Measurements from ENCODE around the gene IKZF3. TPM values are rescaled to one million over a fixed set of nuclear protein-coding genes. Genes with fewer than 3 reads are reported as not detected.

The IKZF3 gene
- total RNA-seq, 1 experiment from 2014 or later, result 0.81 TPM

GRCh38 chr17:39841134-39841683 lies 22.9 kb downstream of the IKZF3 start:
- ATAC-seq (no peak), DNase-seq (ENCODE audit: low spot score) (no peak)
- Mint-ChIP-seq H3K9me3 (peaks cover 10% of the 10 kb centered on the region), H3K36me3 (no peaks in the 10 kb centered on the region), H3K27me3 (ENCODE audit: low read depth) (no peaks in the 10 kb centered on the region; the same call in 1 of the 2 replicates), H3K4me3 (no peak overlapping the region), H3K4me1 (no peaks in the 10 kb centered on the region), H3K27ac (no peak overlapping the region)
- no peak for TF ChIP-seq RELA (CRISPR knock-in tag; IDR thresholded peaks at IDR 0.05; ENCODE audit: borderline replicate concordance)
- no peak for TF ChIP-seq ZNF423 (CRISPR knock-in tag; IDR thresholded peaks at IDR 0.05)
- no peak for TF ChIP-seq ZNF138 (CRISPR knock-in tag; conservative IDR thresholded peaks at IDR 0.05)
- no peak for TF ChIP-seq ELF4 (CRISPR knock-in tag; IDR thresholded peaks at IDR 0.05; ENCODE audit: low read depth)
- no peak for TF ChIP-seq AR (CRISPR knock-in tag; IDR thresholded peaks at IDR 0.05)
- TF ChIP-seq ATF1 (CRISPR knock-in tag; IDR thresholded peaks at IDR 0.05), result no peak
- TF ChIP-seq TP53 (CRISPR knock-in tag; IDR thresholded peaks at IDR 0.05), result no peak
- TF ChIP-seq ZNF219 (CRISPR knock-in tag; IDR thresholded peaks at IDR 0.05; ENCODE audit: borderline replicate concordance), result no peak
- TF ChIP-seq E2F5 (CRISPR knock-in tag; IDR thresholded peaks at IDR 0.05), result no peak
- no peak for TF ChIP-seq KAT7 (CRISPR knock-in tag; IDR thresholded peaks at IDR 0.05; ENCODE audit: borderline replicate concordance)
- no peak for TF ChIP-seq NFE2L1 (CRISPR knock-in tag; IDR thresholded peaks at IDR 0.05)
- no peak for TF ChIP-seq USF1 (CRISPR knock-in tag; IDR thresholded peaks at IDR 0.05)
- no peak for TF ChIP-seq STAT6 (CRISPR knock-in tag; conservative IDR thresholded peaks at IDR 0.05; ENCODE audit: low read depth)
- no peak for TF ChIP-seq GTF2I (CRISPR knock-in tag; conservative IDR thresholded peaks at IDR 0.05)
- TF ChIP-seq CREM (CRISPR knock-in tag; IDR thresholded peaks at IDR 0.05), result no peak
- TF ChIP-seq FOXK1 (CRISPR knock-in tag; IDR thresholded peaks at IDR 0.05), result no peak
- no peak for TF ChIP-seq NR1H2 (CRISPR knock-in tag; IDR thresholded peaks at IDR 0.05)
- ChIA-PET POLR2A (interaction anchor here (0.6 kb wide), 1 partner anchor 86 kb away, joined by 4 read pairs; the partner anchor contains the start of gene ORMDL3), CTCF (no interaction called here)

GRCh38 chr17:39838784-39839183 lies 25.3 kb downstream of the IKZF3 start:
- Mint-ChIP-seq H3K4me1 (no peaks in the 10 kb centered on the region), H3K27me3 (ENCODE audit: low read depth) (no peaks in the 10 kb centered on the region; the same call in none of the 2 replicates), H3K9me3 (peaks cover 19% of the 10 kb centered on the region), H3K36me3 (no peaks in the 10 kb centered on the region), H3K4me3 (no peak overlapping the region), H3K27ac (no peak overlapping the region)
- CTCF ChIA-PET, result no interaction called here
- DNase-seq (ENCODE audit: low spot score) (no peak), ATAC-seq (no peak)
- POLR2A ChIA-PET, result no interaction called here
- TF ChIP-seq IRF2 (CRISPR knock-in tag; IDR thresholded peaks at IDR 0.05; ENCODE audit: borderline replicate concordance, low read depth) (no peak), ZNF423 (CRISPR knock-in tag; IDR thresholded peaks at IDR 0.05) (no peak), STAT6 (CRISPR knock-in tag; conservative IDR thresholded peaks at IDR 0.05; ENCODE audit: low read depth) (no peak), GRHL2 (CRISPR knock-in tag; IDR thresholded peaks at IDR 0.05; ENCODE audit: insufficient replicate concordance, severe bottlenecking) (no peak), CTCF (IDR thresholded peaks at IDR 0.05) (no peak), NFE2L1 (CRISPR knock-in tag; IDR thresholded peaks at IDR 0.05) (no peak), MLX (CRISPR knock-in tag; IDR thresholded peaks at IDR 0.05) (no peak)
